DMS114 treated with DMSO at 0.1 percent for 48 hours (cell line): ENCODE results near the gene ST6GAL1.
"Not testable (repeated sequence)": the region's sequence is repeated elsewhere in the genome, so short reads cannot be mapped to it uniquely, and the experiment has no call there.

ENCODE experiments used
- DNase-seq: peaks from one replicate; lab custom pipeline; 2025; ENCODE audit not compliant: unreplicated experiment; lab: John Stamatoyannopoulos, UW

ST6GAL1 gene

DNA sequence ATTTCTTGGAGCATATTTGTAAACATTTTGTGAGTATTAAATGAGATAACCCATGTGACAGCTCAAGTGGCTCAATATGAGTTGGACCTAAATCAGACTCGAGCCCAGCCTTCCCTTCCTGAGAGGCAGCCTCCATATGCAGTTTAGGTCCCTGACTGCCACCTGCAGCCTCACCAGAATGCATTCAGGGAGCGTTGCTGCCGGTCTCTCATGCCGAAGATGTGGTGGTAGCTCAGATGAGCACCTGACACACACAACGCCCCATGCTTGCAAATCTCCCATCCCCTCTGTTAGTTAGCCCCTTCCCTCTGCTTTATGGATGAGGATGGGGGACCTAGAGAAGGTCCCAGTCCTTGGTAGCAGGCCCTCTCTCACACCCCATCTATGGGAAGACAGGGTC lies 9.2 kb downstream of the ST6GAL1 start:
- no peak for DNase-seq

DNA sequence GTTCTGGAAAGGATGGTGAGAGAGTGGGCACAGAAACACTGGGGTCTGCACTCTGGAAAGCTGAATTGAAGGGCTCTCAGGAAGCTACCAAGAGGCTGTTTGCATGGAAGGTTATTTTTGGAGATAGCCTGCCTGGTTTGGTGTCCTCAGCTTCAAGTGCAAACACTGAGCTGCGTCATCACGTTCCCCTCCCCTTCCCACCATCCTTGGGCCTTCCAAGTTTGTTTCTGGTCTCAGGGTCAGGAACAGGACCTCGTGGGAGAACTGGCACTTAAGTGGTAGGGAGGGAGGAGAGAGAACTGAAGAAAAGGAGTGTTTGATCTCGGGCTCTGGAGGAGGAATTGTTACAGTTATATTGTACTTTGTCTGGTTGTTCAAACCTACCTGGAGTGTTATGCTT lies 10.6 kb downstream of the ST6GAL1 start:
- DNase-seq = no peak

DNA sequence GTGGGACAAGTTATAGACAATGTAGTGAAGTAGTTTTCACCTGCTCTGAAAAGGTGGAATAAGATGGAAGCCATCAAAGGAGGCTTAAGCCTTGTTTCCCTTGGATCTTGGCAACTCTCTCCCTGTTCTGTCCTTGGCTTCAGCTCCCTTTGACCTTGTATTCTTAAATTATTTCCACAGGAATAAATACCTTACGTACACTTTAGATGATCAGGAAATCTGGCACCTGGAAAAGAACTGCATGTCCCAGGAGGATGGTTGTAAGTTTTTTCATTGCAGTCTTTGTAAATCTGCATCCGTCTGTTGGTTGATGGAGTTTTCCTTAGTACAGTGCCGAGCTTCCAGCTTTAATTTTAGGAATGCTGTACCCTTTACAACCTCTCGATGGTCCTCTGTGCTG lies 11.8 kb downstream of the ST6GAL1 start:
- DNase-seq = no peak

GRCh38 chr3:186945255-186945823 lies 15.0 kb downstream of the ST6GAL1 start:
- DNase-seq = no peak

DNA sequence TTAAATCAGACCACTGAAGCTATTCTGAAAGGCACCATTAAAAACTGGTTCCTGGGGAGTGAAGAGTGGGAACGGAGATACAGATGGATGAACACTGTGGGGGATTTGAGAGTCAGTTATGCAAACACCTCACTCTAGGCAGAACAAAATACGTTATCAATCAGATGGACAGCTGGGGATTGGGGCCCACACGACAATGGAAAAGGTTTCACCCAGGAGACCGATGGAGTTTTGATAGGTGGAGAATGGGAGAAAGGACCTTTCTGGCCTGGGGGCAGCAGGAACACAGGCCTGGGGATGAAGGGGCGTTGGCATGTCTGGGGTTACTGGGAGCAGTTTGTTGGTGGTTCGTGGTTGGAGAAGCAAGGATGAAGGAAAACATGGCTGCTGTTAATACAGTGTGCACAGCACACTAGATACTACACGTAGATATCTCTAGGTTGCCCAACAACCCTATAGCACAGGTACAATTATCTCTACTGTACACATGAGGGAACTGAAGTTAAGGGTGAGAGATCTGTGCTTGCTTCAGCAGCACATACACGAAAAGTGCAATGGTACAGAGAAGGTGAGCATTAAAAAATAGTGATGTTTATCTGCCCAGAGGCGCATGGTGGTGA lies 16.5 kb downstream of the ST6GAL1 start:
- no peak for DNase-seq

- DNase-seq = no peak
Measured at GRCh38 chr3:186949281-186949982, 19.1 kb downstream of the ST6GAL1 start.

GRCh38 chr3:186950402-186951093 lies 20.2 kb downstream of the ST6GAL1 start:
- DNase-seq = no peak

GRCh38 chr3:186951640-186952552 lies 21.6 kb downstream of the ST6GAL1 start:
- DNase-seq = no peak

- no peak for DNase-seq
Measured at GRCh38 chr3:186953011-186953487, 22.7 kb downstream of the ST6GAL1 start.

GRCh38 chr3:186953992-186954699 lies 23.8 kb downstream of the ST6GAL1 start:
- DNase-seq = not testable (repeated sequence)

GRCh38 chr3:186955898-186956696 lies 25.8 kb downstream of the ST6GAL1 start:
- DNase-seq = no peak

DNA sequence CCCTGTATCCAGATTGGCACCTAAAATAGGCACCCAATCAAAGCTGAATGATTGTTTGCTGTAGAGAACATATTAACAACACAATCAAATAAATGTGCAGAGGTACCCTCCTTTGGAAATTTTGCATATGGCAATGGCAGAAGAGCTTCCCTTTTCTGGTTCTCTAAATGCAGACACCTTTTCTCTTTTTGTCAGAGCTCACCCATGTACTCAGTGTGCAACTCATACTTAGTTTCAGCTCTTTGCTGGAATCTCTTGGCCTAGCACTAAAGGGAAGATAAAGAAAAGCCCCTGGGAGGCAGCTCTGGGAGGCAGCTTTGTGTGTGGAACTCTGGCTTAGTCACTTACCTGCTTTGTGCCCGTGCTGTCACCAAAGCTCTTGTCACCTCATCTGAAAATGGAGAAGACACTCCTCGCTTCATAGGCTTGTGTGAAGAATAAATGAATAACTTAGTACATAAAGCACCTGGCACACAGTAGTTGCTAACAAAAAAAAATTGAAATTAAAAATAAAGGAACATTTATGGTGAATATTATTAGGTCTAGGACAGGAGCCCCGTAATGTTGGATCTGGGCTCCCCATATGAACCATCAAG lies 28.8 kb downstream of the ST6GAL1 start:
- no peak for DNase-seq

GRCh38 chr3:186960347-186960746 lies 30.0 kb downstream of the ST6GAL1 start:
- DNase-seq = no peak

DNA sequence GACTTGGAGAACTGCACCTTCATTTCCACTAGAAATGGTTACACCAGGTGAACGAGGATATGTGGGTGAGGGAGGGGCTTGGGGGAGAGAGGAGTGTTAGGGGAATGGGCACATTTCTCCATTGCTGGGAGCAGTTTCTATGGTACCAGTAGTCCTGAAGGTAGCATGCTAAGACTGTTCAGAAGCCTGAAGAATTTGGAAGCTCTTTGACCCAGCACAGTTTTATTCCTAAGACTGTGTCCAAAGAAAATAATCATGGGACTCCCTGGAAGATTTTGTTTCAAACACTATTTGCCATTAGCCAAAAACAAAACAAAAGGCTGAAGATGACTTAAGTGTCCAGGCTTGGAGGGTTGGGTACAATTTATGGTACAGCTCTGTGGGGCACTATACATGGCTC lies 32.1 kb downstream of the ST6GAL1 start:
- DNase-seq = no peak

- DNase-seq = no peak
Measured at GRCh38 chr3:186963636-186964035, 33.3 kb downstream of the ST6GAL1 start.

DNA sequence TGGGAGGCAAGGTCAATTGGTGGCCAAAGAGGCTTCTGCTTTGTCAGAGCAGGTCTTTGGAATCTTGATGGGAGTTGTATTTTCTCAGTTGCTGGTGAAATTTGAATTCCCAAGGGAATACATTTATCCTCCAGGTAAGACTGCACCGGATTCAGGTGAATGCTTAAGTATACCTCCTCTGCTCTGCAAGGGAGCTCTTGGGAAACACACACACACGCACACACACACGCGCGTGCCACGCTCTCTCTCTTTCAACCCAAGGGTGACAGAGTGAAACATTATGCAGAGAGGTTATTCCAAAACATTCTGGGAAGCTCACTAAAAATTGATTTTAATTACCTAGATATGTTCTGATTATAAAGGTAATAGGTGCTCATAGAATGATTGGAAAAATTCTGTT lies 33.7 kb downstream of the ST6GAL1 start:
- no peak for DNase-seq

- DNase-seq = no peak
Measured at GRCh38 chr3:186964616-186965015, 34.3 kb downstream of the ST6GAL1 start.

GRCh38 chr3:186965141-186965879 lies 35.0 kb downstream of the ST6GAL1 start:
- no peak for DNase-seq
